ENCODE measurements around the gene LRP6. TPM values are rescaled to one million over a fixed set of nuclear protein-coding genes. Genes with fewer than 3 reads are reported as not detected.

The LRP6 gene
- total and polyA plus RNA-seq, 2 of the 8 experiments (the other 6 are each of a cell fraction or from before 2014, with no cell fraction given): 53.6 to 73.2 TPM

- no peak for DNase-seq (ENCODE audit: low read depth in 1 of 2, low spot score in 2 of 2)
- Histone ChIP-seq H4K5ac (ENCODE audit: insufficient read length, low read depth, low read length) (no peak overlapping the region), H3K4me3 (ENCODE audit: extremely low read depth in 1 of 4, insufficient read depth in 2 of 4, low read depth in 3 of 4, low read length in 4 of 4) (no peak overlapping the region), H4K91ac (replicated peaks; ENCODE audit: insufficient read length, low read length) (no peak overlapping the region), H3K23ac (ENCODE audit: insufficient read length) (no peak overlapping the region), H2BK12ac (ENCODE audit: low read depth, low read length) (no peak overlapping the region), H3K36me3 (ENCODE audit: control insufficient read depth in 2 of 4, insufficient read depth in 4 of 4, low read length in 3 of 4) (no peaks in the 10 kb centered on the region), H3K14ac (ENCODE audit: insufficient read length) (no peak overlapping the region), H2BK15ac (ENCODE audit: low read length) (no peak overlapping the region), H2BK120ac (replicated peaks; ENCODE audit: low read depth, low read length) (no peak overlapping the region), H3K27me3 (replicated peaks in 1 of 4; ENCODE audit: control insufficient read depth in 3 of 4, extremely low read depth in 1 of 4, insufficient read depth in 3 of 4, low read length in 3 of 4) (no peaks in the 10 kb centered on the region), H2BK20ac (ENCODE audit: low read length) (no peak overlapping the region), H3K4me1 (replicated peaks in 1 of 4; ENCODE audit: control insufficient read depth in 3 of 4, insufficient read depth in 4 of 4, low read length in 3 of 4) (no peaks in the 10 kb centered on the region), H2AFZ (ENCODE audit: low read length) (no peak overlapping the region), H3K56ac (replicated peaks; ENCODE audit: insufficient read length, low read depth, low read length) (no peak overlapping the region), H2AK5ac (ENCODE audit: low read depth, low read length) (no peak overlapping the region), H2BK5ac (ENCODE audit: low read depth, low read length) (no peak overlapping the region), H3K9ac (replicated peaks in 1 of 4; ENCODE audit: extremely low read depth in 1 of 4, low read depth in 3 of 4, low read length in 3 of 4) (no peak overlapping the region), H3K4ac (replicated peaks; ENCODE audit: insufficient read length, low read depth, low read length) (no peak overlapping the region), H3K18ac (ENCODE audit: extremely low read depth, low read length) (no peak overlapping the region), H3K23me2 (ENCODE audit: low read depth, low read length) (no peaks in the 10 kb centered on the region), H4K8ac (ENCODE audit: extremely low read depth, insufficient read depth, low read length) (no peak overlapping the region), H4K20me1 (replicated peaks in 1 of 2; ENCODE audit: control insufficient read depth in 1 of 2, insufficient read depth in 2 of 2, low read length in 2 of 2) (no peaks in the 10 kb centered on the region), H3K79me2 (ENCODE audit: control insufficient read depth in 1 of 2, insufficient read depth in 2 of 2, low read length in 2 of 2) (no peaks in the 10 kb centered on the region), H3K79me1 (ENCODE audit: low read depth, low read length) (no peaks in the 10 kb centered on the region), H3K9me3 (ENCODE audit: insufficient read depth in 2 of 2, low read depth in 1 of 2, low read length in 1 of 2) (no peaks in the 10 kb centered on the region), H3K4me2 (ENCODE audit: insufficient read depth in 1 of 2, low read depth in 2 of 2, low read length in 2 of 2) (no peak overlapping the region), H3K27ac (ENCODE audit: low read depth, low read length) (no peak overlapping the region)
- FAIRE-seq: no peak
- POLR2A ChIA-PET (ENCODE audit: partially characterized antibody): interaction anchor here (0.6 to 1.9 kb wide), 3 partner anchors 34 to 89 kb away, joined by 3 to 5 read pairs (median 4); partner anchors contain the start of gene LRP6
- CTCF ChIA-PET (ENCODE audit: partially characterized antibody): interaction anchor here (0.6 to 0.9 kb wide), 3 partner anchors 10 to 300 kb away, joined by 3 read pairs; no protein-coding TSS in a partner anchor
- WGBS, 2 experiments (ENCODE audit: extremely low coverage in 1 of 2, insufficient coverage in 1 of 2, insufficient read length in 1 of 2, insufficient replicate concordance in 2 of 2, low coverage in 1 of 2, low lambda C conversion rate in 2 of 2, missing lambda C conversion rate in 1 of 2): 91% methylated on average over 2 of the region's 2 CpGs; no CpG with 5 or more reads in 1 of the 2 experiments
- TF ChIP-seq CREB1 (IDR thresholded peaks at IDR 0.05) (no peak), SAP30 (IDR thresholded peaks at IDR 0.05; ENCODE audit: insufficient read depth, insufficient replicate concordance, low read length) (no peak), ATF2 (IDR thresholded peaks at IDR 0.05; ENCODE audit: low read length) (no peak), GABPA (IDR thresholded peaks at IDR 0.05; ENCODE audit: borderline replicate concordance, insufficient read depth, low read length) (no peak), TAF7 (optimal IDR thresholded peaks at IDR 0.05; ENCODE audit: borderline replicate concordance, low read depth, low read length) (no peak), RAD21 (IDR thresholded peaks at IDR 0.05 in 1 of 2, conservative IDR thresholded peaks at IDR 0.05 in 1 of 2; ENCODE audit: low read depth in 2 of 2, low read length in 2 of 2) (no peak), BACH1 (IDR thresholded peaks at IDR 0.05; ENCODE audit: low read length) (no peak), CHD2 (IDR thresholded peaks at IDR 0.05; ENCODE audit: low read length) (no peak)
These were observed 34.3 kb upstream of the LRP6 start for GRCh38 chr12:12301122-12301521.

All from H1 (cell line).